Suppressor macrophage (primary cell): ENCODE measurements around the gene GPC1.
"Not testable (repeated sequence)": the region's sequence is repeated elsewhere in the genome, so short reads cannot be mapped to it uniquely, and the experiment has no call there.

Experiments used
- DNase-seq, 4 experiments: peaks; one replicate each; pipeline ENCODE4 v3.0.0-alpha.2; 2020 to 2022

GPC1 gene

GRCh38 chr2:240468303-240469238, 33.1 kb downstream of the GPC1 start:
- no peak for DNase-seq

DNA sequence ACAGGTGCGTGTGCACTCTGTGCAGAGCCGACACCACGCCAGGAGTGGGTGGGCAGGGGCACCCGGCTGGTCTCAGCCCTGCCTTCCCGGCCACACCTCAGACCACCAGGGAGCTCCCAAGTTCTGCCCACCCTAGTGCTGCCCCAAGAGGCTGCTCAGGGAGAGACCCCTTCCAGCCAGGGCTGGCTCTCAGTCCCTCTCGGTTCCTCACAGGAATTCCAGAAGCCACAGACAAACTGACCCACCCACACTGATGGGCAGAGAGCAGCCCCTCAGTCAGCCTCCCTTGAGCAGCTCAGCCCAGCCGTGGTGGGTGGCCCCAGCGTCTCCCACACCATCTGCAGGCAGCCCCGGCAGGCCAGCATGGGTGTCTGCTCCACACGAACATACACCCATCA, 33.8 kb downstream of the GPC1 start:
- DNase-seq = no peak

DNA sequence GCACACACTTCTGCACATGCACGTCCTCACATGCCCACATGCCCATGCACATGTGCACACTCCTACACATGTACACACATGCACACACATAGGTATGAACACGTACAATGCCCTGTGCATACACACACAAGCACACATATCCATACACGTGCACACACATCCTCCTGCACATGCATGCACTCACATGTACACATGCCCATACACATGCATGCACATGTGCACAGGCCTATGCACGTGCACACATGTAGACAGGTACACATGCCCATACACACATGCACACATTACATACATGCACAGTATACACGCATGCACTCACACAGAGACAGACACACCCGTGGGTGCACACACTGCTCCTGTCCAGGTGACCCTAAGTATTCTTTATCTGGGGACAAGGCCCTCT, 34.3 kb downstream of the GPC1 start:
- no peak for DNase-seq

- DNase-seq = no peak
Observed at GRCh38 chr2:240472078-240472790, 36.8 kb downstream of the GPC1 start.

- DNase-seq = no peak
Observed at GRCh38 chr2:240473211-240473610, 37.7 kb downstream of the GPC1 start.

GRCh38 chr2:240477916-240478315, 42.5 kb downstream of the GPC1 start:
- DNase-seq = peak in 1 of 4 experiments; percentile 9

DNA sequence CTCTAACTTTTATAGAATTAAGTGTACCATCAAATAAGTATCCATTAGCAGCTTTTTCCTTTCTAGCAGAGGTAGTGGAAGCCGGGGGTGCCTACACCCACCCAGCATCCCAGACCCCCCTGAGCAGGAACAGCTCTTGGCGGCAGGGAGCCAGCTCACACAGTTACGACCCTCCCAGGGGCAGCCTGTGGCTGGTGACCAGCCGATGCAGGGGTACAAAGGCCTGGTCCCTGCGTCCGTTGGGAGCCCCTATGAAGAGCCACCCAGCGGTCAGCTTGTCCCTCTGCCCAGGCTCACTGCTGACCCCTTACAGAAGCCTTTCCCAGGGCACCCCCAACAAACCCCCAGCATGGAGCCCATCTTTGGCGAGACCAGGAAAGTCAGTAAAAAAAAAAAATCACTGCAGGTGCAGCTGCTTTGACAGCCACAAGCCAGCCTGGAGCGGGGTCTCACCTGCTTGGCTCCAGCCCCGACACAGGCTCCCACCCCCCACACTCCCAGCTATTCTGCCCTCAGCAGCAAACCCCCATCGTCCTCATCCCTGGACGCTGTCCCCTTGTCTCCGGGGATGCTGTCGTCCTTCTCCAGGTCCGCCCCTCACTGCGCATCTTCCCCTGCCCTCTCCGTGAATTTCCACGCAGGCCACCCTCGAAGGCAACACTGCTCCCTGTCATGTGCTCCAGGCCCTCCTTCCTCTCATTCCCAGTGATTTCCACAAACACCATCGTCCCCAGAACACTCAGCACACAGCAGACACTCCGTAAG, 43.1 kb downstream of the GPC1 start:
- no peak for DNase-seq

DNA sequence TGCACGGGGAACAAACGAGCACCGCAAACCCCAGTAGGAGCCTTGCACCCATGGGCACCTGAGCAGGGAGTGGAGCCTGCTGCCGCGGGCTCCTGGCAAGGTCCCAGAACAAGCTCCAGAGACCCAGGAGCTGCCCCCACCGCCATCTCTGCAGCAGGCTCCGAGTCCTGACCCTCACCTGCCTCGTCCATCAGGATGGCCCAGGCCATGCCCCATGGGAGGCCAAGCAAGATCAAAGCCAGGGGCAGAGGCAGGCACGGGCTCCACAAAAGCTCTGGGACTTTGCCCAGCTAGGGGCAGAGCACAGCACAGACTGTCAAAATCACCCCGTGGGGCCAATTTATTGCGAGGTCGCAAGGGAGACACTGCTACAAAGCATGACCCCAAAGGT, 43.6 kb downstream of the GPC1 start:
- DNase-seq = no peak

DNA sequence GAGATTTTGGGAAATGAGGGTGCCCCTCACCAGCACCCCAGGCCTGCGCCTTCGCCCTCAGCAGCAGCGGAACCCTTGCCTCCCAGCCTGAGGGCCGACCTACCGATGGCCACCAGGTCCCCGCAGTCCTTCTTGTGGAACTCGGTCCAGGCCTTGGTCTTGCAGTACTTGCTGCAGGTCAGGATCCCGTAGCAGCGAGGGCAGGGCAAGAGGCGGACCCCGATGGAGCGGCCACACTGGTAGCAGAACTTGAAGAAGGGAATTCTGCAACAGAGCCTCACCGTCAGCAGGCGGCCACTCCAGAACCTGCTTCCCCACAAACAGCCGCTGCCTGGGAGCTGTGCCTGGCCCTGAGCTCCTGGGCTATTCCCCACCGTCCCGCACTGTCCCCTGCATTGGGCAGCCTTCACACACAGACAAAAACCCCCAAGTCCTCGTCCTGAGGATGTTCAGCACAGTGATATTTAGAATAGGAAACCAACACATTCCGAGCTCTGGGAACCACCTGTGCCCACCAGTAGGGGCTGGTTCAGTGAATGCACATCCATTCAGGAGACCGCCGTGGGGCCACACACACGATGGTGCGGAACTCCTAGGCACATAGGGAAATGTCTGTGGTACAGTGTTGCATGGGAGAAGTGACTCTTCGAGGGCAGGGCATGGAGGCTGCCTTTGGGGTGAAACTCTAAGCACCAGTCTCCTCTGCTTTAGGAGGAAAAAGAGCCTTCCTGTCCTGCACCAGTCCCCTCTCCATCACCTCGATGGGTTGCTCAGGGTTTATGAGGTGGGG, 45.6 kb downstream of the GPC1 start:
- DNase-seq = no peak

GRCh38 chr2:240481720-240482119, 46.3 kb downstream of the GPC1 start:
- DNase-seq = no peak

GRCh38 chr2:240482141-240482540, 46.7 kb downstream of the GPC1 start:
- DNase-seq = no peak

DNA sequence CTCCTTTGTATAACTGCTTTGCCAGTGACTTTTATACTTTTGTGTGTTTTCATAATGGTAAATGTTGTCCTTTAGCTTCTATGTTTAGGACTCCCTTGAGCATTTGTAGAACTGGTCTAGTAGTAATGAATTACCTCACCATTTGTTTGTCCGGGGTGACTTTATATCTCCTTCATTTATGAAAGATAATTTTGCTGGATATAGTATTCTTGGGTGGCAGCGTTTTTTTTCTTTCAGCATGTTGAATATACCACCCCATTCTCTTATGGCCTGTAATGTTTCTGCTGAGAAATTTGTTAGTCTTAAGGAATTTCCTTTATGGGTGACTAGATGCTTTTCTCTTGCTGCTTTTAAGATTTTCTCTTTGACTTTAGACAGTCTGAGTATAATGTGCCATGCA, 56.0 kb downstream of the GPC1 start:
- DNase-seq = no peak

- DNase-seq = no peak
Observed at GRCh38 chr2:240494194-240494793, 58.8 kb downstream of the GPC1 start.

- not testable (repeated sequence) for DNase-seq
Observed at GRCh38 chr2:240494942-240495341, 59.5 kb downstream of the GPC1 start.

DNA sequence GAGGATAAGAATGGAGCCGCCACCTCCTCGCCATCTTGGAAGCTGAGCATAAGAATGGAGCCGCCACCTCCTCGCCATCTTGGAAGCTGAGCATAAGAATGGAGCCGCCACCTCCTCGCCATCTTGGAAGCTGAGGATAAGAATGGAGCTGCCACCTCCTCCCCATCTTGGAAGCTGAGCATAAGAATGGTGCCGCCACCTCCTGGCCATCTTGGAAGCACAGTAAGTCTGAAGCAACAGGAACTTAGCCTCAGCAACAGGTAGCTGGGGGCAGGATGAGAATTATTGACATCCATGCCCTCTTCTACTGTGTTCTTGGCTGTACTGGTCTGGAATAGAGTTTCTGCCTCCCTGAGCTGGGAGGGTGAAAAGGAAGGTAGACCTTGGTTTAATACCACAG, 61.6 kb downstream of the GPC1 start:
- DNase-seq = peak in 1 of 4 experiments; percentile 37

DNA sequence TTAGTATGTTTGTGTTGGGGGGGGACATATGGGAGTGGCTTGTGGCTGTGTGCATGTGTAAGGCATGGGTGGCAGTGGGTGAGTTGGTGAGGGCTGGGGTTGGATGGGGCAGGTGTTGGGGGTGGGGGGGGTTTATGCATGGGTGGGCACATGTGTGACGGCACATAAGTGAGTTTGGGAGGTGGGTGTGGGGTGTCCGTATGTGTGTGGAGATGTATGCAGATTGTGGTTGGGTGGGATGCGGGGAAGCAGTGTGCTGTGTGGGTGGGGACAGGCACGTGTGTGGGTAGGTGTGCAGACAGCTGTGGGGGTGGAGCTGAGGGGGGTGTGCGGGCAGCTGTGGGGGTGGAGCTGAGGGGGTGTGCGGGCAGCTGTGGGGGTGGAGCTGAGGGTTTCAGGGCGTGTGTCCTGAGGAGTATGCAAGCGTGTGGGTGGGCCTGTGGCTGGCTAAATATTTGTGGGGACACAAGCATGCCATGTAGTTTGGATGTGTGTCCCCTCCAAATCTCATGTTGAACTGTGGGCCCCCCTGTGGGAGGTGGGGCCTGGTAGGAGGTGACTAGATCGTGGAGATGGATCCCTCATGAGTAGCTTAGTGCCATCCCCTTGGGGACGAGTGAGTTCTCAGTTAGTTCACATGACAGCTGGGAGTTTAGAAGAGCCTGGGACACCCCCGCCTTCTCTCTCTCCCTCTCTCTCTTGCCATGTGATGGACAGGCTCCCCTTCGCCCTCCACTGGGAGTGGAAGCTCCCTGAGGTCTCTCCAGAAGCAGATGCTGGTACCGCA, 62.9 kb downstream of the GPC1 start:
- DNase-seq = no peak

DNA sequence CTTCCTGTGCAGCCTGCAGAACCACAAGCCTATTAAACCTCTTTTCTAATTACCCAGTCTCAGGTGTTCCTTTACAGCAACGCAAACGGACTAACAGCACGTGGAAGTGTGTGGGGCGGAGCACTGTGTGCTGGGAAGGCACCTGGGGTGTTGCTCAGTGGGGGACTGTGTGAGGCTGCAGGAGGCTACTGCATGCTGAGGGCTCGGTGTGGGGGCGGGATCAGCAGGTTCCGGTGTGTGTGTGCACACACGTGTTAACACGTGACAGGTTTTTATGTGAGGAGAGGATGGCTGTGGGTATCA, 63.4 kb downstream of the GPC1 start:
- DNase-seq = no peak

- no peak for DNase-seq
Observed at GRCh38 chr2:240499309-240500301, 64.1 kb downstream of the GPC1 start.

- DNase-seq = no peak
Observed at GRCh38 chr2:240500561-240501423, 65.3 kb downstream of the GPC1 start.
